ENCODE data around the gene LTO1.

LTO1 gene

GRCh38 chr11:69652999-69653398 lies 22.2 kb downstream of the LTO1 start:
- H3K36me3 ChIP-seq (ENCODE audit: control insufficient read depth, insufficient read depth, low read length): no peaks in the 10 kb centered on the region

GRCh38 chr11:69651834-69652620 lies 23.1 kb downstream of the LTO1 start:
- Histone ChIP-seq H3K9me3 (ENCODE audit: control insufficient read depth, low read length) (no peaks in the 10 kb centered on the region), H3K27me3 (replicated peaks; ENCODE audit: control insufficient read depth, insufficient read depth, low read length, poor library complexity, severe bottlenecking) (no peaks in the 10 kb centered on the region), H3K36me3 (ENCODE audit: control insufficient read depth, insufficient read depth, low read length) (no peaks in the 10 kb centered on the region), H3K4me3 (ENCODE audit: insufficient read depth, low read depth, low read length, poor library complexity, severe bottlenecking) (no peak overlapping the region), H3K27ac (ENCODE audit: insufficient read depth, low read length, poor library complexity, severe bottlenecking) (no peak overlapping the region), H3K4me1 (ENCODE audit: control insufficient read depth, insufficient read depth, low read length, poor library complexity, severe bottlenecking) (no peaks in the 10 kb centered on the region)
- DNase-seq: no peak

More at GRCh38 chr11:69652999-69653398, 22.2 kb downstream of the LTO1 start:
- Histone ChIP-seq H3K4me3 (ENCODE audit: insufficient read depth, low read depth, low read length, poor library complexity, severe bottlenecking) (no peak overlapping the region), H3K4me1 (ENCODE audit: control insufficient read depth, insufficient read depth, low read length, poor library complexity, severe bottlenecking) (no peaks in the 10 kb centered on the region), H3K27me3 (replicated peaks; ENCODE audit: control insufficient read depth, insufficient read depth, low read length, poor library complexity, severe bottlenecking) (no peaks in the 10 kb centered on the region), H3K27ac (ENCODE audit: insufficient read depth, low read length, poor library complexity, severe bottlenecking) (no peak overlapping the region), H3K9me3 (ENCODE audit: control insufficient read depth, low read length) (no peaks in the 10 kb centered on the region)
- DNase-seq: no peak

GRCh38 chr11:69650832-69651344 lies 24.3 kb downstream of the LTO1 start:
- Histone ChIP-seq H3K4me1 (ENCODE audit: control insufficient read depth, insufficient read depth, low read length, poor library complexity, severe bottlenecking) (no peaks in the 10 kb centered on the region), H3K9me3 (ENCODE audit: control insufficient read depth, low read length) (no peaks in the 10 kb centered on the region), H3K4me3 (ENCODE audit: insufficient read depth, low read depth, low read length, poor library complexity, severe bottlenecking) (no peak overlapping the region), H3K27ac (ENCODE audit: insufficient read depth, low read length, poor library complexity, severe bottlenecking) (no peak overlapping the region), H3K27me3 (replicated peaks; ENCODE audit: control insufficient read depth, insufficient read depth, low read length, poor library complexity, severe bottlenecking) (no peaks in the 10 kb centered on the region), H3K36me3 (ENCODE audit: control insufficient read depth, insufficient read depth, low read length) (no peaks in the 10 kb centered on the region)
- DNase-seq: no peak

- Histone ChIP-seq H3K4me3 (ENCODE audit: insufficient read depth, low read depth, low read length, poor library complexity, severe bottlenecking) (no peak overlapping the region), H3K27me3 (replicated peaks; ENCODE audit: control insufficient read depth, insufficient read depth, low read length, poor library complexity, severe bottlenecking) (no peaks in the 10 kb centered on the region), H3K4me1 (ENCODE audit: control insufficient read depth, insufficient read depth, low read length, poor library complexity, severe bottlenecking) (no peaks in the 10 kb centered on the region), H3K27ac (ENCODE audit: insufficient read depth, low read length, poor library complexity, severe bottlenecking) (no peak overlapping the region), H3K36me3 (ENCODE audit: control insufficient read depth, insufficient read depth, low read length) (no peaks in the 10 kb centered on the region), H3K9me3 (ENCODE audit: control insufficient read depth, low read length) (no peaks in the 10 kb centered on the region)
- DNase-seq: no peak
Measured at GRCh38 chr11:69650081-69650831, 24.9 kb downstream of the LTO1 start.

- no peaks in the 10 kb centered on the region for H3K27me3 ChIP-seq (replicated peaks; ENCODE audit: control insufficient read depth, insufficient read depth, low read length, poor library complexity, severe bottlenecking)
- no peaks in the 10 kb centered on the region for H3K9me3 ChIP-seq (ENCODE audit: control insufficient read depth, low read length)
- no peaks in the 10 kb centered on the region for H3K36me3 ChIP-seq (ENCODE audit: control insufficient read depth, insufficient read depth, low read length)
- no peak overlapping the region for H3K4me3 ChIP-seq (ENCODE audit: insufficient read depth, low read depth, low read length, poor library complexity, severe bottlenecking)
- H3K27ac ChIP-seq (ENCODE audit: insufficient read depth, low read length, poor library complexity, severe bottlenecking): no peak overlapping the region
- no peaks in the 10 kb centered on the region for H3K4me1 ChIP-seq (ENCODE audit: control insufficient read depth, insufficient read depth, low read length, poor library complexity, severe bottlenecking)
- no peak for DNase-seq
Measured at GRCh38 chr11:69649576-69649900, 25.6 kb downstream of the LTO1 start.

- Histone ChIP-seq H3K9me3 (ENCODE audit: control insufficient read depth, low read length) (no peaks in the 10 kb centered on the region), H3K27me3 (replicated peaks; ENCODE audit: control insufficient read depth, insufficient read depth, low read length, poor library complexity, severe bottlenecking) (no peaks in the 10 kb centered on the region), H3K36me3 (ENCODE audit: control insufficient read depth, insufficient read depth, low read length) (no peaks in the 10 kb centered on the region), H3K4me1 (ENCODE audit: control insufficient read depth, insufficient read depth, low read length, poor library complexity, severe bottlenecking) (no peaks in the 10 kb centered on the region), H3K27ac (ENCODE audit: insufficient read depth, low read length, poor library complexity, severe bottlenecking) (no peak overlapping the region), H3K4me3 (ENCODE audit: insufficient read depth, low read depth, low read length, poor library complexity, severe bottlenecking) (no peak overlapping the region)
- DNase-seq: no peak
Measured at GRCh38 chr11:69648679-69649575, 26.2 kb downstream of the LTO1 start.

- no peaks in the 10 kb centered on the region for H3K9me3 ChIP-seq (ENCODE audit: control insufficient read depth, low read length)
- no peaks in the 10 kb centered on the region for H3K27me3 ChIP-seq (replicated peaks; ENCODE audit: control insufficient read depth, insufficient read depth, low read length, poor library complexity, severe bottlenecking)
- H3K36me3 ChIP-seq (ENCODE audit: control insufficient read depth, insufficient read depth, low read length): no peaks in the 10 kb centered on the region
- H3K4me3 ChIP-seq (ENCODE audit: insufficient read depth, low read depth, low read length, poor library complexity, severe bottlenecking): no peak overlapping the region
- H3K27ac ChIP-seq (ENCODE audit: insufficient read depth, low read length, poor library complexity, severe bottlenecking): no peak overlapping the region
- peaks cover 8% of the 10 kb centered on the region for H3K4me1 ChIP-seq (ENCODE audit: control insufficient read depth, insufficient read depth, low read length, poor library complexity, severe bottlenecking)
- no peak for DNase-seq
Measured at GRCh38 chr11:69647761-69648497, 27.2 kb downstream of the LTO1 start.

GRCh38 chr11:69647390-69647748 lies 27.8 kb downstream of the LTO1 start:
- no peak overlapping the region for H3K27ac ChIP-seq (ENCODE audit: insufficient read depth, low read length, poor library complexity, severe bottlenecking)
- no peaks in the 10 kb centered on the region for H3K9me3 ChIP-seq (ENCODE audit: control insufficient read depth, low read length)
- H3K27me3 ChIP-seq (replicated peaks; ENCODE audit: control insufficient read depth, insufficient read depth, low read length, poor library complexity, severe bottlenecking): no peaks in the 10 kb centered on the region
- H3K36me3 ChIP-seq (ENCODE audit: control insufficient read depth, insufficient read depth, low read length): no peaks in the 10 kb centered on the region
- DNase-seq: no peak
- H3K4me3 ChIP-seq (ENCODE audit: insufficient read depth, low read depth, low read length, poor library complexity, severe bottlenecking): no peak overlapping the region
- peaks cover 9% of the 10 kb centered on the region for H3K4me1 ChIP-seq (ENCODE audit: control insufficient read depth, insufficient read depth, low read length, poor library complexity, severe bottlenecking)

- no peak overlapping the region for H3K4me3 ChIP-seq (ENCODE audit: insufficient read depth, low read depth, low read length, poor library complexity, severe bottlenecking)
- no peaks in the 10 kb centered on the region for H3K36me3 ChIP-seq (ENCODE audit: control insufficient read depth, insufficient read depth, low read length)
- H3K4me1 ChIP-seq (ENCODE audit: control insufficient read depth, insufficient read depth, low read length, poor library complexity, severe bottlenecking): peaks cover 13% of the 10 kb centered on the region
- DNase-seq: no peak
- peaks cover 2% of the 10 kb centered on the region for H3K27me3 ChIP-seq (replicated peaks; ENCODE audit: control insufficient read depth, insufficient read depth, low read length, poor library complexity, severe bottlenecking)
- no peaks in the 10 kb centered on the region for H3K9me3 ChIP-seq (ENCODE audit: control insufficient read depth, low read length)
- no peak overlapping the region for H3K27ac ChIP-seq (ENCODE audit: insufficient read depth, low read length, poor library complexity, severe bottlenecking)
Measured at GRCh38 chr11:69646493-69647389, 28.4 kb downstream of the LTO1 start.
